Measurements from ENCODE around the gene OR1D5.

- TF ChIP-seq CTCF (IDR thresholded peaks at IDR 0.05 in 8 of 11, conservative IDR thresholded peaks at IDR 0.05 in 3 of 11), result no peak
- no peak for TF ChIP-seq POLR2AphosphoS5 (IDR thresholded peaks at IDR 0.05)
- TF ChIP-seq POLR2A (IDR thresholded peaks at IDR 0.05), result no peak
Measured at GRCh38 chr17:3035256-3035967, 28.0 kb downstream of the OR1D5 start.

Data from spleen (tissue), 7 donors.